Psoas muscle (tissue), 8 donors: Measurements from ENCODE around the gene USF2. TPM values are rescaled to one million over a fixed set of nuclear protein-coding genes. Genes with fewer than 3 reads are reported as not detected.

Source experiments
- ATAC-seq, 4 donors: fragments of 200-7000 bp; cut with Tn5 transposase; one replicate each; pipeline ENCODE4 v1.9.1; 2020; ENCODE audit warnings: moderate library complexity in 3 of 4, mild to moderate bottlenecking in 2 of 4
- DNase-seq, 2 donors: peaks; one replicate each; pipeline ENCODE4 v3.0.0-alpha.2; 2020
- H3K27ac ChIP-seq: fragments of 200-600 bp; one replicate; pipeline ENCODE4 v1.8.0; 2022
- H3K27me3 ChIP-seq, 3 donors: fragments of 200-600 bp in 1 of 3; one replicate each; pipeline versions ENCODE4 v1.6.1 to v1.8.0; 2013 to 2022; ENCODE audit warnings: low read length in 2 of 3, mild to moderate bottlenecking in 2 of 3, moderate library complexity in 1 of 3; ENCODE audit not compliant: insufficient read depth in 3 of 3
- H3K36me3 ChIP-seq, 2 donors: fragments of 200-600 bp in 1 of 2; one replicate each; pipeline versions ENCODE4 v1.6.1 to v1.8.0; 2013 to 2022; ENCODE audit warnings: low read depth in 1 of 2, mild to moderate bottlenecking in 1 of 2, moderate library complexity in 1 of 2; ENCODE audit not compliant: insufficient read depth in 1 of 2
- H3K4me1 ChIP-seq: fragments of 200-600 bp; one replicate; pipeline ENCODE4 v1.8.0; 2022
- H3K4me3 ChIP-seq: fragments of 200-600 bp; one replicate; pipeline ENCODE4 v1.8.0; 2022; ENCODE audit warnings: mild to moderate bottlenecking
- H3K9me3 ChIP-seq: fragments of 200-600 bp; one replicate; pipeline ENCODE4 v1.8.0; 2022
- CTCF ChIP-seq: fragments of 200-600 bp; IDR thresholded peaks from one replicate; pipeline ENCODE4 v1.8.0; 2022; ENCODE audit warnings: antibody characterized with exemption
- WGBS, 3 donors: extraction: QIAGEN DNeasy Blood & Tissue Kit; methylation state at CpG; one replicate each; pipeline versions ENCODE4 v1.1.6 to v1.1.7; 2013; 5-methylcytosine and 5-hydroxymethylcytosine counted together
- intact Hi-C, 2 donors: fragments of 100-400 bp; cut with DNase I; formaldehyde crosslinking; loops; one replicate each; pipeline versions ENCODE4 v1.11.0 to v1.14.2; 2022
- polyA plus RNA-seq, 3 donors: library from polyadenylated mRNA; stranded (reverse); fragments of 200-250 nt; gene quantifications; one replicate each; pipeline ENCODE4 v1.2.3, GENCODE V29; 2013
- total RNA-seq, 4 donors: library from RNA; stranded (reverse); fragmentation: NEBNext Ultra II Directional in 2 of 4; extraction: Animal tissue kit (Norgen Biotek cat#: 25700) in 2 of 4; gene quantifications; one replicate each; pipeline versions ENCODE4 v1.2.1 to v1.2.4, GENCODE V29; 2021 to 2023
- donor health status: healthy with polysubstance abuse.
- donor health status: DM: no; HTN: no; CAD: no; lungs with moderate emphysema.
- donor health status: Bipolar disorder and iron deficiency.
- donor health status: healthy.
- donor health status: DM: yes; HTN: yes; CAD: no.
- donor health status: DM: no; HTN: no; CAD: no.
- donor health status: DM: no; HTN: no; CAD: no.
- donor health status: DM: yes; HTN: yes; CAD: no.

USF2 gene
- total and polyA plus RNA-seq, 7 donors: 94.4 to 196 (median 179) TPM

- Histone ChIP-seq H3K9me3 (no peaks in the 10 kb centered on the region), H3K27me3 (no peaks in the 10 kb centered on the region), H3K4me3 (no peak overlapping the region), H3K36me3 (no peaks in the 10 kb centered on the region), H3K4me1 (no peaks in the 10 kb centered on the region), H3K27ac (no peak overlapping the region)
- no peak for DNase-seq
- no peak for TF ChIP-seq CTCF
- intact Hi-C loops: no loop called here
- 89 to 94% (median 90%) methylated on average over 9 to 10 of the region's 10 CpGs for WGBS, 3 donors
- no peak for ATAC-seq
These were observed 19.0 kb downstream of the USF2 start for GRCh38 chr19:35287713-35288112.

- no peak for ATAC-seq
- no peak for TF ChIP-seq CTCF
These were observed 19.6 kb downstream of the USF2 start for GRCh38 chr19:35288331-35288730.

GRCh38 chr19:35288906-35289305, 20.1 kb downstream of the USF2 start:
- DNase-seq (no peak), ATAC-seq (no peak)
- intact Hi-C loops: no loop called here
- WGBS, 3 donors: 53 to 65% (median 54%) methylated on average over 5 of the region's 5 CpGs
- peaks cover 0 to 11% (median 0%) of the 10 kb centered on the region in 3 donors for H3K27me3 ChIP-seq
- TF ChIP-seq CTCF: no peak
- no peaks in the 10 kb centered on the region for H3K9me3 ChIP-seq
- no peaks in the 10 kb centered on the region for H3K36me3 ChIP-seq
- H3K27ac ChIP-seq: no peak overlapping the region
- H3K4me3 ChIP-seq: no peak overlapping the region
- no peaks in the 10 kb centered on the region for H3K4me1 ChIP-seq

More at GRCh38 chr19:35288331-35288730, 19.6 kb downstream of the USF2 start:
- WGBS, 3 donors: 13 to 63% (median 17%) methylated on average over 2 of the region's 2 CpGs
- Histone ChIP-seq H3K36me3 (no peaks in the 10 kb centered on the region), H3K4me1 (no peaks in the 10 kb centered on the region), H3K27me3 (peaks cover 0 to 5% (median 0%) of the 10 kb centered on the region in 3 donors), H3K9me3 (no peaks in the 10 kb centered on the region), H3K4me3 (no peak overlapping the region), H3K27ac (no peak overlapping the region)
- intact Hi-C loops: no loop called here
- no peak for DNase-seq

GRCh38 chr19:35290381-35291127, 21.8 kb downstream of the USF2 start:
- H3K4me1 ChIP-seq: no peaks in the 10 kb centered on the region
- H3K36me3 ChIP-seq: no peaks in the 10 kb centered on the region
- H3K9me3 ChIP-seq: no peaks in the 10 kb centered on the region
- ATAC-seq: no peak
- intact Hi-C loops: no loop called here
- no peak for TF ChIP-seq CTCF
- DNase-seq: no peak
- WGBS, 3 donors: 48 to 53% (median 51%) methylated on average over 19 to 20 of the region's 20 CpGs
- H3K4me3 ChIP-seq: no peak overlapping the region
- peaks cover 0 to 19% (median 0%) of the 10 kb centered on the region in 3 donors for H3K27me3 ChIP-seq
- H3K27ac ChIP-seq: no peak overlapping the region

GRCh38 chr19:35291259-35291658, 22.5 kb downstream of the USF2 start:
- Histone ChIP-seq H3K27me3 (peaks cover 0 to 19% (median 0%) of the 10 kb centered on the region in 3 donors), H3K36me3 (no peaks in the 10 kb centered on the region)

More at GRCh38 chr19:35291259-35291658, 22.5 kb downstream of the USF2 start:
- no peak for TF ChIP-seq CTCF
- intact Hi-C loops: no loop called here
- DNase-seq (no peak), ATAC-seq (no peak)
- no peaks in the 10 kb centered on the region for H3K9me3 ChIP-seq
- H3K27ac ChIP-seq: no peak overlapping the region
- no peaks in the 10 kb centered on the region for H3K4me1 ChIP-seq
- H3K4me3 ChIP-seq: no peak overlapping the region
- 56 to 63% (median 59%) methylated on average over 6 of the region's 6 CpGs for WGBS, 3 donors
